Hepatocyte (in vitro differentiated cells): Measurements from ENCODE around the gene AAR2.

ENCODE experiments used
- EZH2 ChIP-seq: fragments of 200-600 bp; sonication (generic); IDR thresholded peaks from 2 replicates; pipeline ENCODE4 v1.6.1; 2016; ENCODE audit warnings: antibody characterized with exemption, mild to moderate bottlenecking, borderline replicate concordance
- EZH2phosphoT487 ChIP-seq: fragments of 200-600 bp; sonication (generic); IDR thresholded peaks from one replicate; pipeline ENCODE4 v1.6.1; 2018; ENCODE audit warnings: antibody characterized with exemption, mild to moderate bottlenecking, low read depth, moderate library complexity; ENCODE audit not compliant: unreplicated experiment, severe bottlenecking
- TF ChIP-seq, protein P1 (sequence below): fragments of 200-600 bp; sonication (generic); IDR thresholded peaks from 2 replicates; pipeline ENCODE4 v1.5.1; 2016; ENCODE audit warnings: antibody characterized with exemption, mild to moderate bottlenecking; ENCODE audit not compliant: poor library complexity

DNA sequence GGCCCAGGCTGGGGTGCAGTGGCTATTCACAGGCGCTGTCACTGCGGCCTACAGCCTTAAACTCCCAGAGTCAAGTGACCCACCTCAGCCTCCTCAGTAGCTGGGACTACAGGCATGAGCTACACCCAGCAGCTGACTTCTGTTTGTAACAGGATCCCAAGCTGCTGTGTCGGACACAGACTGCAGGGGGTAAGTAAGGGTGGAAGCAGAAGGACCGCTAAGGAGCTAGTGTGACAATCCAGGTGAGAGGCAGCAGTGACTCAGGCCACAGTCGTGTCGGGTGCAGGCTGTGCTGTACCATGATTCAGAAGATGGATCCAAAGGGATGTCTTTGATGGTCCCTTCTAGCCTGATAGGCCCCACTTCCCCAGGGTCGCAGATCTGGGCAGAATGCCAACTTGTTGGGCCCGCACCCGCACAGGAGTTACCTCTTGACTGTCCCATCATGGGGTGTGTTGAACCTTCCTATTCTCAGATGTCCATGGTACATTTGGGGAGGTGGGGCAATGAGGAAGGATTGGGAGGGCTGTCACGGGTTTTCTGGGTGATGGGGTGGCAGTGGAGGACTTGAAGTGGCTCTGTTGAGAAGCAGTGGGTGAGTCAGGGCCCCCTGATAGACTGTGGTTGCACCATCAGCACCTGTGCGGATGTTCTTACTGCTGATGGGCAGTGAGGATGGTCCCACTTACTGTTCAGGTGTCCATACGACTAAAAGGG, 25.3 kb downstream of the AAR2 start:
- TF ChIP-seq, protein P1, sequence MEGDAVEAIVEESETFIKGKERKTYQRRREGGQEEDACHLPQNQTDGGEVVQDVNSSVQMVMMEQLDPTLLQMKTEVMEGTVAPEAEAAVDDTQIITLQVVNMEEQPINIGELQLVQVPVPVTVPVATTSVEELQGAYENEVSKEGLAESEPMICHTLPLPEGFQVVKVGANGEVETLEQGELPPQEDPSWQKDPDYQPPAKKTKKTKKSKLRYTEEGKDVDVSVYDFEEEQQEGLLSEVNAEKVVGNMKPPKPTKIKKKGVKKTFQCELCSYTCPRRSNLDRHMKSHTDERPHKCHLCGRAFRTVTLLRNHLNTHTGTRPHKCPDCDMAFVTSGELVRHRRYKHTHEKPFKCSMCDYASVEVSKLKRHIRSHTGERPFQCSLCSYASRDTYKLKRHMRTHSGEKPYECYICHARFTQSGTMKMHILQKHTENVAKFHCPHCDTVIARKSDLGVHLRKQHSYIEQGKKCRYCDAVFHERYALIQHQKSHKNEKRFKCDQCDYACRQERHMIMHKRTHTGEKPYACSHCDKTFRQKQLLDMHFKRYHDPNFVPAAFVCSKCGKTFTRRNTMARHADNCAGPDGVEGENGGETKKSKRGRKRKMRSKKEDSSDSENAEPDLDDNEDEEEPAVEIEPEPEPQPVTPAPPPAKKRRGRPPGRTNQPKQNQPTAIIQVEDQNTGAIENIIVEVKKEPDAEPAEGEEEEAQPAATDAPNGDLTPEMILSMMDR: no peak
- TF ChIP-seq EZH2 (no peak), EZH2phosphoT487 (no peak)
